K562 (cell line): Measurements from ENCODE around the gene NEDD8. TPM values are rescaled to one million over a fixed set of nuclear protein-coding genes. Genes with fewer than 3 reads are reported as not detected.

Experiments used
- ATAC-seq: fragments of 200-7000 bp; cut with Tn5 transposase; 3 replicates; pipeline ENCODE4 v1.9.1; 2020; ENCODE audit warnings: moderate library complexity
- BruUV-seq: library from RNA; stranded (reverse); fragments of 400-500 nt; replicated peaks from 2 replicates; lab custom pipeline; 2021; lab: Mats Ljungman, UMichigan
- CTCF ChIA-PET: fragments of 300-600 bp; formaldehyde crosslinking; extraction: SDS; loops from one replicate; lab custom pipeline; 2021; ENCODE audit warnings: low intra/inter-chr PET ratio; lab: Yijun Ruan, JAX
- POLR2A ChIA-PET: fragments of 300-600, 350-650 bp; sonication (Branson Sonifier 250); formaldehyde crosslinking; extraction: SDS; loops from one replicate; lab custom pipeline; 2021; ENCODE audit warnings: antibody characterized with exemption, inconsistent platforms; lab: Yijun Ruan, JAX
- DNase-seq, 4 experiments: peaks; one replicate each; pipeline versions ENCODE4 v3.0.0 to v3.0.0-alpha.2; 2011 to 2018; ENCODE audit warnings: low spot score in 3 of 4, mixed read lengths in 3 of 4; ENCODE audit errors: extremely low read depth in 1 of 4
- FAIRE-seq: peaks from 2 replicates; lab custom pipeline; 2011; peaks lifted over from hg19 to GRCh38; lab: Jason Lieb, UNC
- H2AFZ ChIP-seq: 2 replicates; pipeline ENCODE4 v1.6.0; 2011; ENCODE audit warnings: low read depth, low read length, control low read depth, inconsistent platforms
- H3K27ac ChIP-seq: fragments of 200-600 bp; 3 replicates; pipeline ENCODE4 v1.8.0; 2011; ENCODE audit warnings: low read depth, mild to moderate bottlenecking, control low read depth, inconsistent platforms, low read length, moderate library complexity, mixed read lengths; ENCODE audit errors: extremely low read depth
- H3K27me3 ChIP-seq, 2 experiments: fragments of 300-600 bp in 1 of 2; 2 replicates in 1 of 2; 3 replicates in 1 of 2; pipeline versions ENCODE4 v1.6.0 to v1.8.0; 2011; ENCODE audit warnings: inconsistent platforms in 2 of 2, low read length in 2 of 2, mild to moderate bottlenecking in 1 of 2, mixed read lengths in 1 of 2, moderate library complexity in 1 of 2; ENCODE audit not compliant: control insufficient read depth in 2 of 2, insufficient read depth in 2 of 2
- H3K36me3 ChIP-seq: fragments of 300-600 bp; 3 replicates; pipeline ENCODE4 v1.8.0; 2011; ENCODE audit warnings: mild to moderate bottlenecking, low read length, inconsistent platforms; ENCODE audit not compliant: control insufficient read depth, insufficient read depth
- H3K4me1 ChIP-seq, 2 experiments: fragments of 200-600 bp in 1 of 2; replicated peaks in 1 of 2; 2 replicates in 1 of 2; 3 replicates in 1 of 2; pipeline versions ENCODE4 v1.5.1 to v1.8.0; 2011; ENCODE audit warnings: inconsistent platforms in 2 of 2, low read length in 2 of 2, mild to moderate bottlenecking in 1 of 2, mixed read lengths in 1 of 2, moderate library complexity in 1 of 2; ENCODE audit not compliant: control insufficient read depth in 2 of 2, insufficient read depth in 2 of 2
- H3K4me2 ChIP-seq: 2 replicates; pipeline ENCODE4 v1.6.1; 2011; ENCODE audit warnings: low read length, control low read depth, inconsistent platforms, mixed read lengths; ENCODE audit not compliant: insufficient read depth
- H3K4me3 ChIP-seq: fragments of 200-600 bp; sonication (generic), shearing (Covaris generic); 2 replicates; pipeline ENCODE4 v1.5.1; 2016; ENCODE audit warnings: control low read depth, inconsistent platforms
- H3K79me2 ChIP-seq: fragments of 200-600 bp; 3 replicates; pipeline ENCODE4 v1.8.0; 2011; ENCODE audit warnings: low read length, inconsistent platforms; ENCODE audit not compliant: control insufficient read depth, insufficient read depth
- H3K9ac ChIP-seq, 2 experiments: 2 replicates each; pipeline versions ENCODE4 v1.6.0 to v1.6.1; 2011; ENCODE audit warnings: low read depth in 2 of 2, low read length in 2 of 2, control low read depth in 1 of 2, inconsistent platforms in 1 of 2, mild to moderate bottlenecking in 1 of 2, mixed read lengths in 1 of 2; ENCODE audit not compliant: insufficient read depth in 1 of 2
- H3K9me1 ChIP-seq: one replicate; pipeline ENCODE4 v1.6.0; 2011; ENCODE audit warnings: inconsistent platforms, mild to moderate bottlenecking, low read length, moderate library complexity; ENCODE audit not compliant: control insufficient read depth, insufficient read depth
- H3K9me3 ChIP-seq: replicated peaks from 2 replicates; pipeline ENCODE4 v1.5.1; 2011; ENCODE audit warnings: low read depth, low read length, inconsistent platforms; ENCODE audit not compliant: control insufficient read depth, insufficient read depth
- H4K20me1 ChIP-seq: replicated peaks from 2 replicates; pipeline ENCODE4 v1.6.1; 2011; ENCODE audit warnings: low read length, inconsistent platforms, mixed read lengths; ENCODE audit not compliant: control insufficient read depth, insufficient read depth
- E2F3 ChIP-seq: fragments of 250-450 bp; sonication (Bioruptor Pico); IDR thresholded peaks from 2 replicates; pipeline ENCODE4 v1.4.0; 2020; ENCODE audit warnings: mild to moderate bottlenecking
- FOSL1 ChIP-seq: fragments of 200-800 bp; sonication (Bioruptor generic); conservative IDR thresholded peaks from 2 replicates; pipeline ENCODE4 v1.6.1; 2016; ENCODE audit warnings: missing genetic modification characterization, missing compliant biosample characterization
- NRF1 ChIP-seq, 2 experiments: fragments of 450-650 bp; IDR thresholded peaks in 1 of 2; conservative IDR thresholded peaks in 1 of 2; 2 replicates each; pipeline ENCODE4 v1.6.1; 2014; ENCODE audit warnings: mild to moderate bottlenecking in 2 of 2
- PHTF2 ChIP-seq: fragments of 250-450 bp; sonication (Bioruptor Pico); IDR thresholded peaks from 2 replicates; pipeline ENCODE4 v1.5.0; 2021; ENCODE audit warnings: mild to moderate bottlenecking
- RBFOX2 ChIP-seq: fragments of 200-400 bp; formaldehyde crosslinking; IDR thresholded peaks from 2 replicates; pipeline ENCODE4 v1.6.1; 2017; ENCODE audit warnings: low read depth, mild to moderate bottlenecking, low read length, moderate library complexity
- SMARCA5 ChIP-seq: fragments of 450-650 bp; IDR thresholded peaks from 2 replicates; pipeline ENCODE4 v1.6.1; 2016
- ZFX ChIP-seq: sonication (generic); formaldehyde crosslinking; IDR thresholded peaks from 2 replicates; pipeline ENCODE4 v1.8.0; 2022; ENCODE audit warnings: mild to moderate bottlenecking, missing genetic modification reagents, moderate library complexity
- WGBS: fragments of 100-300 bp; shearing (Covaris generic); methylation state at CpG from one replicate; pipeline ENCODE4 v1.1.6; 2016; ENCODE audit warnings: low coverage, mixed read lengths; ENCODE audit not compliant: insufficient coverage; ENCODE audit errors: missing lambda C conversion rate; 5-methylcytosine and 5-hydroxymethylcytosine counted together
- in situ Hi-C: fragments of 300-500 bp; cut with MboI; formaldehyde crosslinking; loops from 4 replicates; pipeline ENCODE4 v1.15.0; 2018; ENCODE audit warnings: inconsistent platforms, mixed read lengths
- intact Hi-C: fragments of 100-400 bp; cut with micrococcal nuclease; formaldehyde crosslinking; loops from 2 replicates; pipeline ENCODE4 v1.14.2; 2022
- polyA plus RNA-seq, 8 experiments: library from polyadenylated mRNA; depleted of rRNA in 4 of 8; stranded (reverse) in 5 of 8; unstranded in 3 of 8; fragments of >200 nt; fragmentation: Nextera tagmentation in 2 of 8; fragmentation: Illumina TruSeq in 1 of 8; extraction: Ambion mirVana in 2 of 8; extraction: Trizol in 1 of 8; gene quantifications; 2 replicates each; pipeline versions ENCODE4 v1.2.1 to v1.2.3, GENCODE V29; 2011 to 2014; ENCODE audit warnings: inconsistent platforms in 1 of 8, missing spikeins in 1 of 8
- total RNA-seq, 7 experiments: library from RNA; depleted of rRNA in 6 of 7; stranded (reverse); fragments of >200 nt in 6 of 7; fragmentation: Illumina TruSeq in 2 of 7; extraction: Trizol in 2 of 7; gene quantifications; 2 replicates each; pipeline versions ENCODE4 v1.2.1 to v1.2.3, GENCODE V29; 2011 to 2021; ENCODE audit warnings: low replicate concordance in 1 of 7
- TF ChIP-seq, protein P1 (sequence below): IDR thresholded peaks from 2 replicates; pipeline ENCODE4 v1.6.1; 2014; ENCODE audit warnings: antibody characterized with exemption

Gene NEDD8
- total and polyA plus RNA-seq, 9 of the 15 experiments (the other 6 are each of a cell fraction or from before 2014, with no cell fraction given) = 142 to 691 (median 260) TPM

DNA sequence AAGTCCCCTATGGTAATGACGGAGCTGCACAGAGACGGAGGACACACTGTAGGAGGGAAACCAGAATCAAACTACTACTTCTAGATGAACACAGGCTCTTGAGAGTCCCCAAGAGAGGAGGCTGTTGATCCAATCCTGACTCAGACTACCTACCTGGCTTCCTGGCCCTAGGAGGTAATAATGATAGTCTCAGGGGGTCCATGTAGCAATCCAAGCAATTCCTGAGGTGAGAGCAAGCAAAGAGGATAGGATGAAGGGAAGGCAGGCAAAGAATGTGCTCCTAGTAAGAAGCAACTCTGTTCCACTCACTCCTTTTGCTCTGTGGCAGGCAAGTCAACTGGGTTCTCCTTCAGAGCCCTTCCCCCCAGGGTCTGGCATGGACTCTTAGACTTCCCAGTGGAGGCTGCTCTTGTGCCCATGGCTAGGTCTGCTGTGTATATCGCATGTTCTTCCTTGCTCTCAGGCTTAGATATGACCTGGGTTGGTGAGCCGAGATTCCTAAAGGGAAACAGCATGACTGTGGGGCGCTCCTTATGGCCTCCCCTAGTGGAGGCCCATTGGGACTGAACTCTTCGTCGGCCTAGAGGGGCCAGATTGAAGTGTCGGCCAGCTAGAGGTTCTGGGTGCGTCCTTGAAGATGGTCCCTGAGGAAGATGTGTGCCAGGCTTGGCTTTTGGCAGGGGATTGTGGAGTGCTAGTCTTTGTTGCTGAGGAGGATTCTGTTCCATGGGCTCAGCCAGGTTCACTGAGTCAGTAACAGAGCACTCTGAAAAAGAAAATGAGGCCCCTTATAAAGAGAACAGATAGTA, 8.1 kb upstream of the NEDD8 start:
- H3K79me2 ChIP-seq = peaks cover 10% of the 10 kb centered on the region; the same call in 2 of the 3 replicates
- no peaks in the 10 kb centered on the region; the same call in 1 of the 2 replicates for H4K20me1 ChIP-seq
- intact Hi-C loops (no loop called here), in situ Hi-C loops (loop anchor here (5.0 to 10.0 kb wide), 2 partner anchors 57 to 194 kb away; partner anchors contain the start of genes DHRS1 and NOP9)
- no peak overlapping the region for H3K4me3 ChIP-seq
- peak overlapping the region in 1 of 2 experiments; percentile 58; a peak in 1 of 4 replicates for H3K9ac ChIP-seq
- TF ChIP-seq SMARCA5 (no peak), FOSL1 (tag) (no peak), ZFX (CRISPR knock-in tag) (no peak), PHTF2 (CRISPR knock-in tag) (no peak), RBFOX2 (0 out of 2 replicates have a peak, but pooled peaks have one; percentile 25), E2F3 (no peak), NRF1 (conservative IDR thresholded peaks at IDR 0.05 in 1 of 2, IDR thresholded peaks at IDR 0.05 in 1 of 2) (no peak)
- TF ChIP-seq, protein P1, sequence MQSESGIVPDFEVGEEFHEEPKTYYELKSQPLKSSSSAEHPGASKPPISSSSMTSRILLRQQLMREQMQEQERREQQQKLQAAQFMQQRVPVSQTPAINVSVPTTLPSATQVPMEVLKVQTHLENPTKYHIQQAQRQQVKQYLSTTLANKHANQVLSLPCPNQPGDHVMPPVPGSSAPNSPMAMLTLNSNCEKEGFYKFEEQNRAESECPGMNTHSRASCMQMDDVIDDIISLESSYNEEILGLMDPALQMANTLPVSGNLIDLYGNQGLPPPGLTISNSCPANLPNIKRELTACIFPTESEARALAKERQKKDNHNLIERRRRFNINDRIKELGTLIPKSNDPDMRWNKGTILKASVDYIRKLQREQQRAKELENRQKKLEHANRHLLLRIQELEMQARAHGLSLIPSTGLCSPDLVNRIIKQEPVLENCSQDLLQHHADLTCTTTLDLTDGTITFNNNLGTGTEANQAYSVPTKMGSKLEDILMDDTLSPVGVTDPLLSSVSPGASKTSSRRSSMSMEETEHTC = no peak
- H3K9me3 ChIP-seq = no peaks in the 10 kb centered on the region
- H3K36me3 ChIP-seq = peaks cover 57% of the 10 kb centered on the region
- H3K4me1 ChIP-seq = peaks cover 13 to 15% of the 10 kb centered on the region in 2 experiments; a peak in 4 of 5 replicates
- H3K27ac ChIP-seq = no peak overlapping the region
- BruUV-seq = no TSS peak
- H3K9me1 ChIP-seq = no peaks in the 10 kb centered on the region
- DNase-seq = no peak
- no peak overlapping the region for H2AFZ ChIP-seq
- no peak overlapping the region for H3K4me2 ChIP-seq
- WGBS = 82% methylated on average over 9 of the region's 9 CpGs
- ChIA-PET CTCF (no interaction called here), POLR2A (interaction anchor here (1.1 kb wide), 1 partner anchor 59 kb away, joined by 4 read pairs; the partner anchor contains the start of genes DHRS1 and NOP9)
- no peak for FAIRE-seq
- no peak for ATAC-seq
- H3K27me3 ChIP-seq = no peaks in the 10 kb centered on the region
